Left lung (tissue), 10 donors: ENCODE measurements around the gene WDR59. TPM values are rescaled to one million over a fixed set of nuclear protein-coding genes. Genes with fewer than 3 reads are reported as not detected.
"Not testable (repeated sequence)": the region's sequence is repeated elsewhere in the genome, so short reads cannot be mapped to it uniquely, and the experiment has no call there.

Experiments
- ATAC-seq: fragments of 200-7000 bp; cut with Tn5 transposase; one replicate; pipeline ENCODE4 v1.9.1; 2020; ENCODE audit warnings: moderate library complexity
- DNase-seq, 4 donors: peaks; one replicate each; pipeline ENCODE4 v3.0.0-alpha.2; 2013 to 2020
- H3K27ac ChIP-seq, 2 donors: fragments of 200-600 bp; sonication (generic) in 1 of 2; one replicate each; pipeline versions ENCODE4 v1.5.0 to v1.8.0; 2020 to 2021
- H3K27me3 ChIP-seq, 2 donors: fragments of 200-600 bp; sonication (generic) in 1 of 2; one replicate each; pipeline versions ENCODE4 v1.5.0 to v1.8.0; 2020 to 2021
- H3K36me3 ChIP-seq, 2 donors: fragments of 200-600 bp; sonication (generic) in 1 of 2; one replicate each; pipeline versions ENCODE4 v1.5.0 to v1.8.0; 2020 to 2021
- H3K4me1 ChIP-seq, 2 donors: fragments of 200-600 bp; one replicate each; pipeline ENCODE4 v1.8.0; 2021
- H3K4me3 ChIP-seq, 2 donors: fragments of 200-600 bp; sonication (generic) in 1 of 2; one replicate each; pipeline versions ENCODE4 v1.5.0 to v1.8.0; 2020 to 2021; ENCODE audit warnings: mild to moderate bottlenecking in 1 of 2
- H3K9me3 ChIP-seq, 2 donors: fragments of 200-600 bp; sonication (generic) in 1 of 2; one replicate each; pipeline versions ENCODE4 v1.5.0 to v1.8.0; 2020 to 2021
- intact Hi-C, 2 donors: fragments of 100-400 bp; cut with DNase I; formaldehyde crosslinking; loops; one replicate each; pipeline versions ENCODE4 v1.11.2 to v1.14.2; 2022
- polyA plus RNA-seq, 6 donors: library from polyadenylated mRNA; unstranded; fragments of 120-200 nt; gene quantifications; one replicate each; pipeline ENCODE4 v1.2.1, GENCODE V29; 2013; ENCODE audit not compliant: insufficient read length in 6 of 6
- total RNA-seq, 2 donors: library from RNA; stranded (reverse); fragmentation: NEBNext Ultra II Directional; extraction: Animal tissue kit (Norgen Biotek cat#: 25700); gene quantifications; one replicate each; pipeline ENCODE4 v1.2.1, GENCODE V29; 2021
- TF ChIP-seq, protein P1 (sequence below), 2 donors: fragments of 200-600 bp; sonication (generic) in 1 of 2; IDR thresholded peaks; one replicate each; pipeline versions ENCODE4 v1.5.0 to v1.8.0; 2021; ENCODE audit warnings: antibody characterized with exemption in 2 of 2
- donor health status: DM: no; HTN: yes; CAD: no.
- donor health status: DM: no; HTN: no; CAD: no.

Gene WDR59
- total and polyA plus RNA-seq, 8 donors: 46.9 to 113 (median 97.6) TPM

DNA sequence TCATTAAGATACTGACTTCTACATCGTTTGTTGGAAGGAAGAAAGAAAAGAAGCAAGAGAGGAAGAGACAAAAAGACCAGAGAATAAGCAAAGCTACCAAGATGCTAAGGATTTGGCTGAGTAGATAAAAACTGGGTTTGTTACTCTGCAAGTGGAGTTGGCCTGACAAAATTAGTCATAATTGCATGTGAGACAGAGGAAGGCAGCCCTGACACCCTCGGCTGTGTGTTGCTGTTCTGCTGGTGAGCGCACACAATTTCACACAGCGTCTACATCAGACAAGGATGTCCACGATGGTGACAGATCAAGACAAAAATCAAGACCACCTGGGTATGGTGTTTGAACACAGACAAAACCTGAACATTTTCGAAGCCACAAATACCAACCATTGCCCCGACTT lies 134.9 kb downstream of the WDR59 start:
- H3K4me3 ChIP-seq: no peak overlapping the region
- H3K27me3 ChIP-seq: no peaks in the 10 kb centered on the region
- intact Hi-C loops: no loop called here
- no peaks in the 10 kb centered on the region for H3K36me3 ChIP-seq
- H3K4me1 ChIP-seq: no peaks in the 10 kb centered on the region
- H3K9me3 ChIP-seq: no peaks in the 10 kb centered on the region
- no peak overlapping the region for H3K27ac ChIP-seq
- no peak for DNase-seq
- TF ChIP-seq, protein P1, sequence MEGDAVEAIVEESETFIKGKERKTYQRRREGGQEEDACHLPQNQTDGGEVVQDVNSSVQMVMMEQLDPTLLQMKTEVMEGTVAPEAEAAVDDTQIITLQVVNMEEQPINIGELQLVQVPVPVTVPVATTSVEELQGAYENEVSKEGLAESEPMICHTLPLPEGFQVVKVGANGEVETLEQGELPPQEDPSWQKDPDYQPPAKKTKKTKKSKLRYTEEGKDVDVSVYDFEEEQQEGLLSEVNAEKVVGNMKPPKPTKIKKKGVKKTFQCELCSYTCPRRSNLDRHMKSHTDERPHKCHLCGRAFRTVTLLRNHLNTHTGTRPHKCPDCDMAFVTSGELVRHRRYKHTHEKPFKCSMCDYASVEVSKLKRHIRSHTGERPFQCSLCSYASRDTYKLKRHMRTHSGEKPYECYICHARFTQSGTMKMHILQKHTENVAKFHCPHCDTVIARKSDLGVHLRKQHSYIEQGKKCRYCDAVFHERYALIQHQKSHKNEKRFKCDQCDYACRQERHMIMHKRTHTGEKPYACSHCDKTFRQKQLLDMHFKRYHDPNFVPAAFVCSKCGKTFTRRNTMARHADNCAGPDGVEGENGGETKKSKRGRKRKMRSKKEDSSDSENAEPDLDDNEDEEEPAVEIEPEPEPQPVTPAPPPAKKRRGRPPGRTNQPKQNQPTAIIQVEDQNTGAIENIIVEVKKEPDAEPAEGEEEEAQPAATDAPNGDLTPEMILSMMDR (IDR thresholded peaks at IDR 0.05): no peak
- ATAC-seq: no peak

DNA sequence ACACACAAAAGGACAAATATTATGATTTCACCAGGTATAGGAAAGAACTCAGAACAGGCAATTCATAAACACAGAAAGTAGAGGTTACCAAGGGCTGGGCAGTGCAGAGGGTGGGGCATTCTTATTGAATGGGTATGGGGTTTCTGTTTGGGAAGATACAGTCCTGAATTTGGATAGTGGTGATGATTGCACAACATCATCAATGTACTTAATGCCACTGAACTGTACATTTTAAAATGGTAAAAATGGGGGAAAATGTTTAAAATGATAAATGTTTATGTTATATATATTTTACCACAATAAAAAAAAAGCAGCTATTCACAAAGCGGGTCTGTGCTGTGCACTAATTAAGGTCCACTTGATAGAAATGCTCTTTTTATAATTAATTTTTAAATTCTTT lies 137.7 kb downstream of the WDR59 start:
- no peak for ATAC-seq

GRCh38 chr16:74846714-74847113 lies 138.2 kb downstream of the WDR59 start:
- Histone ChIP-seq H3K36me3 (no peaks in the 10 kb centered on the region), H3K27ac (no peak overlapping the region), H3K4me3 (no peak overlapping the region), H3K9me3 (no peaks in the 10 kb centered on the region), H3K27me3 (no peaks in the 10 kb centered on the region), H3K4me1 (no peaks in the 10 kb centered on the region)
- ATAC-seq (no peak), DNase-seq (no peak)
- intact Hi-C loops: no loop called here
- TF ChIP-seq, protein P1 (IDR thresholded peaks at IDR 0.05): no peak

More for the DNA sequence above, 137.7 kb downstream of the WDR59 start:
- Histone ChIP-seq H3K4me3 (no peak overlapping the region), H3K9me3 (no peaks in the 10 kb centered on the region), H3K27ac (no peak overlapping the region), H3K36me3 (no peaks in the 10 kb centered on the region), H3K4me1 (no peaks in the 10 kb centered on the region), H3K27me3 (no peaks in the 10 kb centered on the region)
- DNase-seq: no peak
- intact Hi-C loops: no loop called here
- TF ChIP-seq, protein P1 (IDR thresholded peaks at IDR 0.05): no peak

GRCh38 chr16:74844041-74844980 lies 140.6 kb downstream of the WDR59 start:
- Histone ChIP-seq H3K27ac (no peak overlapping the region), H3K36me3 (no peaks in the 10 kb centered on the region), H3K9me3 (no peaks in the 10 kb centered on the region), H3K4me1 (no peaks in the 10 kb centered on the region), H3K27me3 (no peaks in the 10 kb centered on the region), H3K4me3 (no peak overlapping the region)
- ATAC-seq (no peak), DNase-seq (no peak)
- intact Hi-C loops: no loop called here
- TF ChIP-seq, protein P1 (IDR thresholded peaks at IDR 0.05): no peak

DNA sequence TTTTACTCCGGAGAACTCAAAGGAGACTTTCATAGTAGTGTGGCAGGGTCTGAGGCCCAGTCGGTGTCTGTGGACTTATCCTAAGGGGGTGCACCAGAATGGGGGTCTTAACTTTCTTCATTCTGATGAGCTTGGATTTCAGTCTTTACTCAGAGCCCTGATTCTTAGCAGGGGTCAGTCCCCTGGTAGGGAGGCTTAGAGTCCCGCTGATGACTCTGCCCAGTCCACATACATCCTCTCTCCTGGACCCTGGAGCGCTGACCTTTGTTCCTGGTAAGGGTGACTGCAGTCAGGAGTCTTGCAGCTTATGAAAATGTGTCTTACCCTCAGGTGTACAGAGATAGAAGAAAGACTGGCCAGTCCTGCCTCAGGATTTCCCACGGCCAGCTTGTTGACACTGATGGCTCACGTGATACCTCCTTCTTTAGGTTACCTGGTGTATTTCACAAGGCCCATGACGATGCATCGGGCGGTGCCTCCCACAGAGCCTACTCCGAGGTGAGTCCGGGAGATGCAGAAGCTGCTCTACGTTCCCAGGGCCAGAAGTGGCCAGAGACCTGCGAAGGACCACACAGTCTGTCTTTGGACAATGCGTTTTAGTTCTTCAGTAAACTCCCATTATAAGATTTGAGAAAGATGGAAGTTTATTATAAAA lies 141.4 kb downstream of the WDR59 start:
- intact Hi-C loops: not testable (repeated sequence)

More for the DNA sequence above, 141.4 kb downstream of the WDR59 start:
- not testable (repeated sequence) for H3K36me3 ChIP-seq, H3K4me1 ChIP-seq, H3K27ac ChIP-seq, ATAC-seq, DNase-seq, H3K27me3 ChIP-seq, H3K4me3 ChIP-seq, H3K9me3 ChIP-seq
